Loucy (cell line): Measurements from ENCODE around the gene ELAC1.

Source experiments
- H2AFZ ChIP-seq: fragments of 200-600 bp; sonication (generic); 2 replicates; pipeline ENCODE4 v1.6.0; 2016; ENCODE audit warnings: antibody characterized with exemption, mild to moderate bottlenecking, low read length, moderate library complexity
- H3F3A ChIP-seq: fragments of 200-600 bp; 2 replicates; pipeline ENCODE4 v1.6.0; 2016; ENCODE audit warnings: antibody characterized with exemption, low read depth, mild to moderate bottlenecking
- H3K27me3 ChIP-seq: fragments of 200-600 bp; sonication (generic); 2 replicates; pipeline ENCODE4 v1.6.1; 2014; ENCODE audit warnings: low read length, mild to moderate bottlenecking; ENCODE audit not compliant: insufficient read depth, poor library complexity, severe bottlenecking
- H3K36me3 ChIP-seq: fragments of 200-600 bp; sonication (generic); 2 replicates; pipeline ENCODE4 v1.6.1; 2016; ENCODE audit warnings: low read length; ENCODE audit not compliant: insufficient read depth
- H3K4me1 ChIP-seq: fragments of 200-600 bp; sonication (generic); 2 replicates; pipeline ENCODE4 v1.5.1; 2014; ENCODE audit warnings: low read length, mild to moderate bottlenecking; ENCODE audit not compliant: insufficient read depth, poor library complexity, severe bottlenecking
- H3K4me2 ChIP-seq: fragments of 200-600 bp; sonication (generic); 2 replicates; pipeline ENCODE4 v1.6.0; 2014; ENCODE audit warnings: antibody characterized with exemption, low read length, low read depth, mild to moderate bottlenecking; ENCODE audit not compliant: poor library complexity, severe bottlenecking
- H3K4me3 ChIP-seq: fragments of 200-600 bp; sonication (generic); 2 replicates; pipeline ENCODE4 v1.5.1; 2014; ENCODE audit warnings: low read length, mild to moderate bottlenecking, mixed read lengths; ENCODE audit not compliant: poor library complexity, severe bottlenecking
- H3K79me2 ChIP-seq: fragments of 200-600 bp; sonication (generic); 2 replicates; pipeline ENCODE4 v1.6.1; 2014; ENCODE audit warnings: low read length; ENCODE audit not compliant: insufficient read depth
- H3K9ac ChIP-seq: fragments of 200-600 bp; sonication (generic); 2 replicates; pipeline ENCODE4 v1.6.0; 2014; ENCODE audit warnings: mild to moderate bottlenecking, low read depth, low read length, moderate library complexity; ENCODE audit not compliant: poor library complexity, severe bottlenecking
- H3K9me2 ChIP-seq: fragments of 200-600 bp; sonication (generic); replicated peaks from 2 replicates; pipeline ENCODE4 v1.6.1; 2016; ENCODE audit warnings: low read depth, low read length, mixed read lengths
- H3K9me3 ChIP-seq: fragments of 200-600 bp; sonication (generic); 2 replicates; pipeline ENCODE4 v1.6.1; 2014; ENCODE audit warnings: mild to moderate bottlenecking, antibody characterized with exemption, low read length, low read depth; ENCODE audit not compliant: insufficient read depth
- H4K20me1 ChIP-seq: fragments of 200-600 bp; sonication (generic); 2 replicates; pipeline ENCODE4 v1.6.0; 2014; ENCODE audit warnings: antibody characterized with exemption, low read length, mild to moderate bottlenecking; ENCODE audit not compliant: insufficient read depth, poor library complexity, severe bottlenecking
- CTCF ChIP-seq: fragments of 200-600 bp; sonication (generic); conservative IDR thresholded peaks from 2 replicates; pipeline ENCODE4 v1.5.1; 2014; ENCODE audit warnings: mild to moderate bottlenecking, antibody characterized with exemption, low read length
- EZH2phosphoT487 ChIP-seq: fragments of 200-600 bp; IDR thresholded peaks from 2 replicates; pipeline ENCODE4 v1.6.1; 2018; ENCODE audit warnings: antibody characterized with exemption, mild to moderate bottlenecking, moderate library complexity, borderline replicate concordance

ELAC1 gene

GRCh38 chr18:50926521-50926920 lies 41.3 kb upstream of the ELAC1 start:
- Histone ChIP-seq H3K4me3 (no peak overlapping the region), H3K4me2 (no peak overlapping the region), H3K79me2 (no peaks in the 10 kb centered on the region), H3K9me2 (no peaks in the 10 kb centered on the region), H3K4me1 (no peaks in the 10 kb centered on the region), H3K9me3 (peaks cover 9% of the 10 kb centered on the region; the same call in 1 of the 2 replicates), H3K36me3 (peaks cover 72% of the 10 kb centered on the region), H3F3A (no peaks in the 10 kb centered on the region), H3K9ac (no peak overlapping the region), H3K27me3 (no peaks in the 10 kb centered on the region), H4K20me1 (no peaks in the 10 kb centered on the region), H2AFZ (no peak overlapping the region)
- TF ChIP-seq EZH2phosphoT487 (no peak), CTCF (no peak)

GRCh38 chr18:50928551-50928950 lies 39.3 kb upstream of the ELAC1 start:
- H3K9ac ChIP-seq = no peak overlapping the region
- H3K4me3 ChIP-seq = no peak overlapping the region
- no peaks in the 10 kb centered on the region for H3K27me3 ChIP-seq
- no peak overlapping the region for H3K4me2 ChIP-seq
- H3F3A ChIP-seq = no peaks in the 10 kb centered on the region
- TF ChIP-seq CTCF = no peak
- no peak for TF ChIP-seq EZH2phosphoT487
- peaks cover 9% of the 10 kb centered on the region; the same call in 1 of the 2 replicates for H3K9me3 ChIP-seq
- no peaks in the 10 kb centered on the region for H4K20me1 ChIP-seq
- H2AFZ ChIP-seq = no peak overlapping the region
- H3K79me2 ChIP-seq = no peaks in the 10 kb centered on the region
- H3K4me1 ChIP-seq = no peaks in the 10 kb centered on the region
- H3K36me3 ChIP-seq = peaks cover 62% of the 10 kb centered on the region
- no peaks in the 10 kb centered on the region for H3K9me2 ChIP-seq

- H4K20me1 ChIP-seq = no peaks in the 10 kb centered on the region
- no peaks in the 10 kb centered on the region for H3K79me2 ChIP-seq
- no peak overlapping the region for H3K4me2 ChIP-seq
- no peaks in the 10 kb centered on the region for H3K9me3 ChIP-seq
- H2AFZ ChIP-seq = no peak overlapping the region
- H3K36me3 ChIP-seq = peaks cover 36% of the 10 kb centered on the region; the same call in 1 of the 2 replicates
- H3F3A ChIP-seq = no peaks in the 10 kb centered on the region
- H3K9me2 ChIP-seq = no peaks in the 10 kb centered on the region
- no peaks in the 10 kb centered on the region for H3K4me1 ChIP-seq
- TF ChIP-seq EZH2phosphoT487 (no peak), CTCF (no peak)
- no peak overlapping the region for H3K4me3 ChIP-seq
- H3K27me3 ChIP-seq = no peaks in the 10 kb centered on the region
- no peak overlapping the region for H3K9ac ChIP-seq
Observed at GRCh38 chr18:50933684-50934083, 34.2 kb upstream of the ELAC1 start.
